ENCODE data around the gene EIF4E1B.

Gene EIF4E1B

GRCh38 chr5:176694146-176694545 is 63.7 kb downstream of the EIF4E1B start:
- no peak for DNase-seq

GRCh38 chr5:176694631-176695030 is 64.2 kb downstream of the EIF4E1B start:
- DNase-seq = no peak

DNA sequence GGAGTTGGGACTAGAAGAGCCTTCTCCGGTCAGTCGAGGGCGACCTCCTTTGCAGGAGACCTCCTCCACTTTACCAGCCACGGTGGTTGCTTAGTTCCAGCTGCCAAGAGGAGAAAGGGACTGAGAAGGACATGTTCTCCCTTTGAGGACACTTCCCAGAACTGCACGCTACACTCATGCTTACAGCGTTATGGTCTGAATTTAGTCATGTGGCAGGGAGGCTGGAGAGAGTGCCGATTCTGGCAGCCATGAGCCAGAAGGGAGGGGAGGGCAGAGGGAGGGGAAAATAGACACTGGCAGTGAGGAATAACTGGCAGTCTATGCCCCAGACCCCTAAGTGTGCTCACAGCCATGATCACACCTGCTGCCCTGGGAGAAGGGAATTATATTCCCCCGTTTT is 64.6 kb downstream of the EIF4E1B start:
- no peak for DNase-seq
